Stimulated activated CD4-positive, alpha-beta T cell treated with anti-CD3 and anti-CD28 coated beads, Interleukin-4, amount 100 ng/mL, for 24 hours (primary cell): Measurements from ENCODE around the gene ERVK3-1.
A peak's percentile ranks its signal among the peaks of the same experiment; 100 is the strongest.
"Not testable (repeated sequence)": the region's sequence is repeated elsewhere in the genome, so short reads cannot be mapped to it uniquely, and the experiment has no call there.

Experiments used
- DNase-seq: peaks from one replicate; pipeline ENCODE4 v3.0.0-alpha.2; 2020

The ERVK3-1 gene

GRCh38 chr19:58305932-58306323, 751 bp downstream of the ERVK3-1 start:
- no peak for DNase-seq

- DNase-seq: no peak
These were observed 2.6 kb downstream of the ERVK3-1 start for GRCh38 chr19:58307736-58308135.

GRCh38 chr19:58310685-58311084, 5.5 kb downstream of the ERVK3-1 start:
- DNase-seq: not testable (repeated sequence)

- no peak for DNase-seq
These were observed 6.2 kb downstream of the ERVK3-1 start for GRCh38 chr19:58311345-58311865.

- DNase-seq: no peak
These were observed 10.4 kb downstream of the ERVK3-1 start for GRCh38 chr19:58315580-58315979.

- no peak for DNase-seq
These were observed 12.4 kb downstream of the ERVK3-1 start for GRCh38 chr19:58317476-58318072.

- DNase-seq: no peak
These were observed 13.1 kb downstream of the ERVK3-1 start for GRCh38 chr19:58318297-58318696.

- no peak for DNase-seq
These were observed 14.1 kb downstream of the ERVK3-1 start for GRCh38 chr19:58319241-58319640.

- DNase-seq: no peak
These were observed 20.3 kb downstream of the ERVK3-1 start for GRCh38 chr19:58325311-58326022.

- DNase-seq: no peak
These were observed 21.3 kb downstream of the ERVK3-1 start for GRCh38 chr19:58326501-58326913.

GRCh38 chr19:58326914-58327726, 21.9 kb downstream of the ERVK3-1 start, which contains the start of gene ZSCAN22:
ZSCAN22 (plus strand) TSS chr19:58326994; CDS start chr19:58334803, 7,809 bp downstream.
- DNase-seq: peak; percentile 91

- no peak for DNase-seq
These were observed 23.8 kb downstream of the ERVK3-1 start for GRCh38 chr19:58328999-58329398.

GRCh38 chr19:58330458-58330857, 25.3 kb downstream of the ERVK3-1 start:
- no peak for DNase-seq

GRCh38 chr19:58332697-58333096, 27.5 kb downstream of the ERVK3-1 start:
- DNase-seq: no peak

- no peak for DNase-seq
These were observed 29.6 kb downstream of the ERVK3-1 start for GRCh38 chr19:58334691-58335249.

GRCh38 chr19:58335630-58336029, 30.5 kb downstream of the ERVK3-1 start:
- DNase-seq: no peak

GRCh38 chr19:58336216-58336615, 31.0 kb downstream of the ERVK3-1 start:
- no peak for DNase-seq

- no peak for DNase-seq
These were observed 31.6 kb downstream of the ERVK3-1 start for GRCh38 chr19:58336820-58337219.

GRCh38 chr19:58338336-58338735, 33.2 kb downstream of the ERVK3-1 start:
- DNase-seq: no peak

- no peak for DNase-seq
These were observed 33.8 kb downstream of the ERVK3-1 start for GRCh38 chr19:58338825-58339558.

GRCh38 chr19:58345558-58345957, 40.4 kb downstream of the ERVK3-1 start:
- no peak for DNase-seq
